Cortex of kidney (tissue), 1 donor: ENCODE results near the gene LSAMP.
"Not testable (repeated sequence)": the region's sequence is repeated elsewhere in the genome, so short reads cannot be mapped to it uniquely, and the experiment has no call there.

Experiments used
- DNase-seq: peaks from one replicate; lab custom pipeline; 2025; lab: John Stamatoyannopoulos, UW

LSAMP gene

DNA sequence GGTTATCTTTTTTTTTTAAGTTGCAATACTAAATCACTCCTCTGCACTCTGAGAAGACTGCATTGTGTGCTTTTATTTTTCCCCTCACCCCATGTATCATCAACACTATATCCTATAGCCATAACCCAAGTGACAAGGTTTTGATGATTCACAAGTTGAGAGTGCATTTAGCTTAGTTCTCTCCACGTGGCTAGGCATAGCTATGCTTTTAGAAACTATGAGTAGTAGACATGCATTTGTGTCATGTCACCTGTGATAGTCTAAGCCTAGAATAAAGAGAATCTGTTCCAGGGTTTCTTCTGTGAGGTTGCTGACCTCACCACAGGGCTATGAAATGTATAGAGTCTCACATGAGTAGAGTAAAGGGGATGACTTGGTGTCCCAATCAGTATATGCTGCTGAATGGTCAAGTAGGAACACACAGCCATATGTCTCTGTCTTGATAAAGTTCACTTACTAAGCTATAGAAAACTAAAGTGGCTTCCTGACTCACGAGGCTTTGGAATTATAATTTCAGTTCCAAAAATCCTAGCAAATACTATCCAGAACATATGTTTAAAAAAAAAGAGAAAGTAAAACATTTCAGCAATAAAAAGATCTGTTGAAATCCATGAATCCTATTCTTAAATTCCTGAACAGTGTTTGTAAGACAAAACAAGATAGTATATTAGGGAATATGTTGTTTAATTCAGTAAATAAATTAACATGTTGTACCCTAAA is 206.3 kb downstream of the LSAMP start:
- no peak for DNase-seq

GRCh38 chr3:116233711-116234357 is 211.5 kb downstream of the LSAMP start:
- DNase-seq, result no peak

GRCh38 chr3:116230431-116231020 is 214.8 kb downstream of the LSAMP start:
- DNase-seq, result no peak

DNA sequence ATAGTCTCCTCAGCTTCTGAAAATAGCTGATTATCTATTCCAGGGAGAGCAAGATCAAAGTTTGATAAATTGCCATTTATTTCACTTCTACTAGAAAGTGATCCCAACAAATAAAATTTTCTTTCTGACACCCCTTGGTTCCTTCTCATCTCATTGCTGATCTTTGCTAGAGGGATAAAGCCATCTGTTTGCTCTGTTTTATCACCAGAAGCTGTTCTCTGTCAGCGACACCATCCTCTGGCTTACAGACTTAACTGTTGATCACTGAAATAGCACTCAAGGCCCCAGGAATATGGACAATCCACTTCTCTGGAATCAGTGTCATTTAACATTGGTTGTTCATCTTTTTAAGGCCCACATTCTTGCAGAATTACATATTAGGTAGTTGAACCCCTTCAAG is 219.0 kb downstream of the LSAMP start:
- DNase-seq, result no peak

- DNase-seq, result no peak
Observed at GRCh38 chr3:116216761-116217160, 228.5 kb downstream of the LSAMP start.

- DNase-seq, result no peak
Observed at GRCh38 chr3:116211901-116212300, 233.4 kb downstream of the LSAMP start.

DNA sequence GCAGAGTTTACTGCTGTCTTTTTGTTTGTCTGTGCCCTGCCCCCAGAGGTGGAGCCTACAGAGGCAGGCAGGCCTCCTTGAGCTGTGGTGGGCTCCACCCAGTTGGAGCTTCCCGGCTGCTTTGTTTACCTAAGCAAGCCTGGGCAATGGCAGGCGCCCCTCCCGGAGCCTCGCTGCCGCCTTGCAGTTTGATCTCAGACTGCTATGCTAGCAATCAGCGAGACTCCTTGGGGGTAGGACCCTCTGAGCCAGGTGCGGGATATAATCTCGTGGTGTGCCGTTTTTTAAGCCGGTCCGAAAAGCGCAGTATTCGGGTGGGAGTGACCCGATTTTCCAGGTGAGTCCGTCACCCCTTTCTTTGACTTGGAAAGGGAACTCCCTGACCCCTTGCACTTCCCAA is 236.5 kb downstream of the LSAMP start:
- not testable (repeated sequence) for DNase-seq

GRCh38 chr3:116200956-116201690 is 244.2 kb downstream of the LSAMP start:
- DNase-seq, result no peak

- no peak for DNase-seq
Observed at GRCh38 chr3:116199063-116199462, 246.2 kb downstream of the LSAMP start.

DNA sequence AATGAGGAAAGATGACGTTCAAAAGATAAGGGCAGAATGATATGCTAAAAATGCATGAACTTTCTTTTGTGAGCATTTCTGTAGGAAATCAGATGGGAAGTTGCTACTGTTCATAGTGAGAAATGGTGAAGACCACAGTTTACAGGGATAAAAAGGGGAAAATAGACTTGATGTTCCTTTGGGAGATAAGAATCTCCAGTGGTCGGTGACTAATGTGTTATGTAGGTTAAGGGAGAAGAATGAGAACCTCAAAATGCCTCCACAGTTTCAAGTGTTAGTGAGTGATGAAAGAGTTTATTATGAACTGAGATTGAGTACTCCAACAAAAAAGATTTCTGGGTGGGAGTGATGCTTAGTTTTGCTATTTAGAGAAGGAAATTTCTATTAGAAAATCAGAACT is 247.2 kb downstream of the LSAMP start:
- DNase-seq, result no peak

DNA sequence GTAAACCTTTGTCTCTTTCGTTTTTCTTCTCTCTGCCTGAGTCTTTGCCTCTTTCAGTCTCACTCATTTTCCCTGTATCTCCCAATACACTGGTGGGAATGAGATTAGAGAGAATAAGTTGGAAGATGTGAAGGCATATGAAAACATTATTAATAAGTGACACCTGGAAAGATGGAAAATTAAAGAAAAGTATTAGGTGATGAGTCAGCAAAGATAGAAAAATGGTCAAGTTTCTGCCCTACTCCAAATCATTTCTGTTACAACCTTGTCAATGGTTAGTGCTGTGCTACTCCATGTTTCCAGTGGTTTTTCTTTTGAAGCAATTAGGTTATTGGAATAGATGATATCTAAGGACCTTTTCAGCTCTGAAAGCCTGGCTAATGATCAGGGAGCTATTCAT is 252.8 kb downstream of the LSAMP start:
- no peak for DNase-seq

GRCh38 chr3:116191409-116191808 is 253.9 kb downstream of the LSAMP start:
- DNase-seq, result no peak

DNA sequence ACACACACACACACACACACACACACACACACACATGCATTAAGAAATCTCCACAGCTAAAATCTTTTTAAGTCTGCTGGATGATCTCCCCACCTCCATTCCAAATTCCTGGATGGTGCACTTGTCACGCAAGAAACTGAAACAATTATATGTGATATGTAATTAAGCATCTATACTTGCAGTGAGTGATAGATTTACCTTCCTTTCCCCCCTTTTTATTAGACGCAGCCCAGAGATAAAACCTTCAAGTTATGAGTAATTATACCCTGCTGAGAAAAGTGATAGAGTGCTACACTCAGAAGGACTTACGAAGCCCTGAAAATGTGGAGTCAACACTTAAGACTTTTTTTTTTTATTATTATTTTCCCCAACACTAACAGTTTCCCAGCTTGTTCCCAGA is 255.2 kb downstream of the LSAMP start:
- DNase-seq, result no peak

GRCh38 chr3:116188231-116188785 is 257.0 kb downstream of the LSAMP start:
- DNase-seq, result no peak

DNA sequence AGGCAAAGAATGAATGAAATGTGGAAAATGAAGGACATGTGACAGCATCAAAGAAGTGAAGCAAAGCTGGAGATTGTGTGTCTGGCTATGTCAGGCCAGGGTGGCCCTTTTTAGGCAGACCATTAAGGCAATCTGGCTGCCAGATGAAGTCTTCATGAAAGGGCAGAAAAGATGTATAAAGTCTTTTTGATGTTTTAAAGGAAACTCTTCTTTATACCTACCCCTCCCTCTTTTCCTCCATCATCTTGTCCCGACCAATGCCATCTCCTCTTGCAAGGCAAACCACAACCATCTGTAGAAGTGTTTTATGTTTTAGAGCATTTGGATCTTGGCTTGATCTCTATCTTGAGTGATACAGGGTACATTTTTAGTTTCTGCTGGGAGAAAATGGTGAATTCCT is 259.2 kb downstream of the LSAMP start:
- DNase-seq, result no peak

GRCh38 chr3:116181159-116181558 is 264.1 kb downstream of the LSAMP start:
- DNase-seq, result no peak

GRCh38 chr3:116179091-116179490 is 266.2 kb downstream of the LSAMP start:
- no peak for DNase-seq

- DNase-seq, result no peak
Observed at GRCh38 chr3:116176974-116177555, 268.2 kb downstream of the LSAMP start.

GRCh38 chr3:116166121-116166520 is 279.2 kb downstream of the LSAMP start:
- no peak for DNase-seq

GRCh38 chr3:116165641-116166040 is 279.6 kb downstream of the LSAMP start:
- DNase-seq, result no peak

GRCh38 chr3:116165135-116165534 is 280.2 kb downstream of the LSAMP start:
- DNase-seq, result no peak

DNA sequence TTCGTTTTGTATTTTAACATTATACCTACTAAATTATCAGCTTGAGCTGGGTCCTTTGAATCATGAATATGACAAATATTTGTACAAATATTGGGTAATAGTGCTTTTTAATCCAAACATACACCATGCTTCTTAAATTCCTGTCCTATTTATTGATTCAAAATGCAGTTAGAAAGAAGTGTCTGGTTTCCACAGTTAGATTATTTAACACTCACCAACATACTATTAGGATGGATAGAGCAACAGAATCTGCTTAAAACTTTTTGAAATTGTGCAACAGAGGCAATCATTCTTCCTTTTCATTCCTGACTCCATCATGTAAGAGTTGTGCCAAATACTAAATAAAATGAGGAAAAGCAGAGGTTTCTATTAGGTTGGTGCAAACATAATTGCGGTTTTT is 281.2 kb downstream of the LSAMP start:
- no peak for DNase-seq
